Mucosa of stomach (tissue), 1 donor: ENCODE data around the gene MYOM1.
"Not testable (repeated sequence)": the region's sequence is repeated elsewhere in the genome, so short reads cannot be mapped to it uniquely, and the experiment has no call there.

ENCODE experiments used
- H3K27me3 ChIP-seq: one replicate; pipeline ENCODE4 v1.7.0; 2013; ENCODE audit warnings: mild to moderate bottlenecking, low read length; ENCODE audit not compliant: control insufficient read depth, insufficient read depth
- H3K36me3 ChIP-seq: one replicate; pipeline ENCODE4 v1.7.0; 2013; ENCODE audit warnings: low read length; ENCODE audit not compliant: control insufficient read depth, insufficient read depth
- H3K4me1 ChIP-seq: one replicate; pipeline ENCODE4 v1.7.0; 2013; ENCODE audit warnings: mild to moderate bottlenecking, low read length; ENCODE audit not compliant: control insufficient read depth, insufficient read depth
- H3K4me3 ChIP-seq: one replicate; pipeline ENCODE4 v1.7.0; 2013; ENCODE audit warnings: low read length
- H3K9ac ChIP-seq: one replicate; pipeline ENCODE4 v1.7.0; 2013; ENCODE audit warnings: mild to moderate bottlenecking, low read length, moderate library complexity
- H3K9me3 ChIP-seq: one replicate; pipeline ENCODE4 v1.7.0; 2013; ENCODE audit warnings: mild to moderate bottlenecking, low read length, moderate library complexity; ENCODE audit not compliant: control insufficient read depth
- donor health status: Pancreatic carcinoma.

The MYOM1 gene

GRCh38 chr18:3074087-3074486, 145.7 kb downstream of the MYOM1 start:
- Histone ChIP-seq H3K9ac (no peak overlapping the region), H3K4me3 (no peak overlapping the region), H3K4me1 (peaks cover 8% of the 10 kb centered on the region), H3K9me3 (no peaks in the 10 kb centered on the region), H3K36me3 (no peaks in the 10 kb centered on the region), H3K27me3 (no peaks in the 10 kb centered on the region)

GRCh38 chr18:3073353-3073752, 146.4 kb downstream of the MYOM1 start:
- not testable (repeated sequence) for H3K9me3 ChIP-seq, H3K4me3 ChIP-seq, H3K4me1 ChIP-seq, H3K9ac ChIP-seq, H3K27me3 ChIP-seq, H3K36me3 ChIP-seq

DNA sequence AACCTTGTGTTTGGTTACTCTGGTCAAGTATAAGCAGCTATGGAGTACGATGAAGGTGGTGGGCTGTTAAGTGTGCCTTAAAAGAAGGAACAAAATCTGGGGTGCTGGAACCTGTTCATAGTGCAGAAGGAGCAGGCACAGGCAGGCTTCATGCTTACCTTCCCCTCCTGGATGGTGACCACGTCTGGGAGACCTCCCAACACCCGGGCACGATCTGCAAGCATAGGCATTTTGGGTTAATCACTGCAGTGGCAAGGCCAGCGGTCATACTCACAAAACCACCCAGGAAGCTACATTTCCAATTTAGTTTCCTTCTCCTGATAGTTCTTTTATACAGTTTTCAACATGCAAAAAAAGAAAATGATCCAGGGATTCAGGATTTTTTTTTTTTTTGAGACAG, 148.1 kb downstream of the MYOM1 start:
- Histone ChIP-seq H3K4me3 (no peak overlapping the region), H3K4me1 (peaks cover 14% of the 10 kb centered on the region), H3K36me3 (no peaks in the 10 kb centered on the region), H3K9me3 (no peaks in the 10 kb centered on the region), H3K27me3 (no peaks in the 10 kb centered on the region), H3K9ac (no peak overlapping the region)

DNA sequence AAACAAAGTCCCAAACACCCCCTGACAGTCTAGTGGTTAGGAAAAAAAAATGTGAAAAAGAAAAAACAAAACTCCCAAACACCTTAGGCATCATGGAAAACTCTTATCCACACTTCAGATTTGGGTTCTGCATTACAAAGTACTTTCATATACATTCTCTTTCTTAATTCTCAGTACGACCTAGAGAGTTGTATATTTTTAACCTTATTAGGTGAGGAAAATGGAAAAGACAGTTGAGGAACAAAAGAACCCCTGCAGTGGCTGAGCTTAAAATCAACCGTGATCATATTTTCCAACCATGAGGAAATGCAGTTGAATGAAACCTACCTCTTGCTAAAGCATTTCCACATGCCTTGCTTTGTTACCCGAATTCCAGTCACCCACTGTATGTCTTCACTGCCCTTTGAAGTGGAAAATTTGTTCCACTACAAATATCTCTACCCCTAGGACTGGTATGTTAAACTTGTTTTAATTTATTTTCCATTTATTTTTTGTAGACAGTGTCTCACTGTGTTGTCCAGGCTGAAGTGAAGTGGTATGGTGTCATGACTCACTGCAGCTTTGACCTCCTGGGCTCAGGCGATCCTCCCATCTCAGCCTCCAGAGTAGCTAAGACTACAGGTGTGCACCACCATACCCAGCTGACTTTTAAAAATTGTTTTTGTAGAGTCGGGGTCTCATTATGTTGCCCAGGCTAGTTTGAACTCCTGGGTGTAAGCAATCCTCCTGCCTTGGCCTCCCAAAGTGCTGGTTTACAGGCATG, 149.9 kb downstream of the MYOM1 start:
- no peak overlapping the region for H3K9ac ChIP-seq
- H3K27me3 ChIP-seq = no peaks in the 10 kb centered on the region
- no peak overlapping the region for H3K4me3 ChIP-seq
- H3K4me1 ChIP-seq = peaks cover 14% of the 10 kb centered on the region
- H3K36me3 ChIP-seq = no peaks in the 10 kb centered on the region
- no peaks in the 10 kb centered on the region for H3K9me3 ChIP-seq

GRCh38 chr18:3067722-3068121, 152.0 kb downstream of the MYOM1 start:
- H3K4me3 ChIP-seq = no peak overlapping the region
- H3K36me3 ChIP-seq = no peaks in the 10 kb centered on the region
- peaks cover 10% of the 10 kb centered on the region for H3K4me1 ChIP-seq
- no peaks in the 10 kb centered on the region for H3K27me3 ChIP-seq
- peak overlapping the region; percentile 38 for H3K9ac ChIP-seq
- no peaks in the 10 kb centered on the region for H3K9me3 ChIP-seq

DNA sequence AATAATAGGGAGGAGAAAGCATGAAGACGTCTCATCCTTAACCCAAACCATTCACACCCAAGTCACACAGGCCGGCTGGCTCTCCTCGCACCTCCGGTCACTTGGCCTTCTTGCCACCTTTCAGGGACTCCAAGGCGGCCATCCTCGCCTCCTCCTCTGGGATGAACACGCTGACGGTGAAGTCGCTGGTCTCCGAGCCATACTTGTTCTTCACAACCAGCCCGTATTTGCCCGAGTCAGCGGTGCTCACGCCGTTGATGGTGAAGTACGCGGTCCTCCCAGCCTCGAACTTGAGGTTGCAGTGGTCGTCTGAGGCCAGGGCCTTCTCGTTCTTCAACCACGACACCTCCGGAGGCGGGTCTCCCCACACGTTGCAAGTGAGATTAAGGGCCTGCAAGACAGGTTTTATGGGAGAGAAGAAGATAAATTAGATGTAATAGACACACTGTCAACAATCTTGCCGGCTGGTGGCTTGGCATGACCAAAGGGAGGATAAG, 152.6 kb downstream of the MYOM1 start:
- peaks cover 15% of the 10 kb centered on the region for H3K4me1 ChIP-seq
- no peaks in the 10 kb centered on the region for H3K36me3 ChIP-seq
- no peaks in the 10 kb centered on the region for H3K27me3 ChIP-seq
- H3K4me3 ChIP-seq = no peak overlapping the region
- no peaks in the 10 kb centered on the region for H3K9me3 ChIP-seq
- H3K9ac ChIP-seq = peak overlapping the region; percentile 38

GRCh38 chr18:3066341-3067110, 153.2 kb downstream of the MYOM1 start:
- H3K9ac ChIP-seq = no peak overlapping the region
- no peaks in the 10 kb centered on the region for H3K9me3 ChIP-seq
- no peaks in the 10 kb centered on the region for H3K27me3 ChIP-seq
- H3K4me1 ChIP-seq = peaks cover 22% of the 10 kb centered on the region
- no peaks in the 10 kb centered on the region for H3K36me3 ChIP-seq
- H3K4me3 ChIP-seq = no peak overlapping the region

GRCh38 chr18:3063766-3064165, 156.0 kb downstream of the MYOM1 start:
- peaks cover 24% of the 10 kb centered on the region for H3K4me1 ChIP-seq
- H3K9me3 ChIP-seq, H3K36me3 ChIP-seq: not testable (repeated sequence)

DNA sequence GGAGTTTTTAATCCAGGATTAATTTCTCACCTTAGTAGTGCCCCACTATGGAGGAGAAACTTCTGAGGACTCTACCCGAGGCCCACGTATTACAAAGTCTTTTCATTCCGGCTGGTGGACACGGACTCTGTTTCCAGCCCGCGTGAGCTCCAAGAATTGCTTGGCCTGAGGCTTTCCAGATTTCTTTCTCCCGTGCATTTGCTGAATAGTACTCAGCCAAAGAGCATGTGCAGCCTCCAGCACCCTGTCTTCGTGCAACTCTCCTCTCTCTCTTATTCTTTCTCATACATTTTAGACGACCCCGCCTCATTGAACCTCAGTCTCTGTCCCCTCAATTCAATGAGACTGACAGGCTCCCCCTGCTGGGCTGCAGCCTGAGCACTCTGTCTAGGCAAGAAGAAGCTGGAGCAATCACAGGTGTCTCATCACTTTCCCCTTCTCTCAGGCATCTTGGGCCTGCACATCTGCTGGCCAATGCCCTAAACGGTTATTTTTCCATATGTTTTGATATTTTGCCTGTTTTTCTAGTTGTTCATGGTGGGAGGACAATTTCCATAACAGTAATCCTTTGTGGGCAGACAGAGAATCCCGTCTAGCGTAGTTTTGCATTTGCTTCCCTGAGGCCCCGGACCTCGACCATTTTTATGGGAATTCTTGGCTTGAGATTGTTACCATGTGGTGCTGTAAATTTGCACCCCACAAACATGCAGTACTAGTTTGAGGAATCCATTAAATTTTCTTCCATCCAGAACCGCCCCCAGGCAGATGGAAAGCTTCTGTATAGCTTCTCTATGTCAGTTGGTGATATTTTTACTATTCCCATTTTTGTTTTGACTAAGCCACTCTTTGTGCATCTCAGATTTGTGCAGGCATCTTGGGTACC, 156.7 kb downstream of the MYOM1 start:
- Histone ChIP-seq H3K9ac (peak overlapping the region; percentile 54), H3K36me3 (no peaks in the 10 kb centered on the region), H3K4me1 (peaks cover 30% of the 10 kb centered on the region), H3K4me3 (no peak overlapping the region), H3K9me3 (no peaks in the 10 kb centered on the region), H3K27me3 (no peaks in the 10 kb centered on the region)

More at GRCh38 chr18:3063766-3064165, 156.0 kb downstream of the MYOM1 start:
- H3K27me3 ChIP-seq, H3K4me3 ChIP-seq, H3K9ac ChIP-seq: not testable (repeated sequence)

DNA sequence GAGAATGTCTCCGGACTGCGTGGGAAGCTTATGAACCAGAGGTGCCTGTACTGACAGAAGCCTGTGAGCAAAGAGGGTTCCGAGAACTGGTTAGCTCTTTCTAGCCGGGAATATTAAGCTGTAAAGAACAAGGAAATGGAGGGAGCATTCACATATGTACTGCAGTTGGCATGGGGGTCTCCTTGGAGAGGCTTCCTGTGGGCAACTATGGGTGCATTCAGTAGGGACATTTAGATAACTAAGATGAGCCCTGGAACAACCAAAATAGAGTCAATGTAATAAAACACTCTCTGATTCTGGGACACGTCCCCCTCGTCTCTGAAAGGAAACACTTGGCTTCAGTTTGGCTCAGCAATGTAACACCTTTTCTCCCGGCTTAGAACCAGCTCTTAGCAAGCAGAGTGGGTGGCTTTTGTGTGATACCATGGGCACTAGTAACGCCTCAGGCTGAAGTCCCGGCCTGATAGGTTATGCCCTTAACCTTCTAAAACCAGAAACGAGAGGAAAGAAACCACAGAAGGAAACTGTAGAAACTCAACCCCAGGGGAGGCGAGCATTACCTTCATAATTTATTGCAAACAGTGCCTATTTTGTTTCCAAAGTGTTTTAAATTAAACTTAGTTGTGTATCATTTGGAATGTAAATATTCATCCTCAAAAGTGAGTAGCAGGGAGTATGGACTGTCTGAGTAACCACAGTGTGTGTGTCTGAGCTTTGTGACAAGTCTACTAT, 158.0 kb downstream of the MYOM1 start:
- H3K27me3 ChIP-seq = no peaks in the 10 kb centered on the region
- peaks cover 35% of the 10 kb centered on the region for H3K4me1 ChIP-seq
- H3K9ac ChIP-seq = peak overlapping the region; percentile 54
- H3K36me3 ChIP-seq = no peaks in the 10 kb centered on the region
- no peak overlapping the region for H3K4me3 ChIP-seq
- H3K9me3 ChIP-seq = no peaks in the 10 kb centered on the region
